Mesothelial cell of epicardium (in vitro differentiated cells): ENCODE data around the gene CALN1. TPM values are rescaled to one million over a fixed set of nuclear protein-coding genes. Genes with fewer than 3 reads are reported as not detected.

ENCODE experiments used
- DNase-seq, 2 experiments: peaks; one replicate each; pipeline ENCODE4 v3.0.0; 2021; ENCODE audit warnings: low spot score in 2 of 2; ENCODE audit not compliant: unreplicated experiment in 2 of 2
- H3K27ac Mint-ChIP-seq: 2 replicates; pipeline ENCODE4 v1.8.0; 2021; ENCODE audit warnings: mixed read lengths
- H3K27me3 Mint-ChIP-seq: 2 replicates; pipeline ENCODE4 v1.8.0; 2021; ENCODE audit warnings: low read depth, mixed read lengths
- H3K36me3 Mint-ChIP-seq: 2 replicates; pipeline ENCODE4 v1.8.0; 2021; ENCODE audit warnings: mixed read lengths
- H3K4me1 Mint-ChIP-seq: 2 replicates; pipeline ENCODE4 v1.8.0; 2021; ENCODE audit warnings: mixed read lengths
- H3K4me3 Mint-ChIP-seq: 2 replicates; pipeline ENCODE4 v1.8.0; 2021; ENCODE audit warnings: mild to moderate bottlenecking, moderate library complexity, mixed read lengths
- H3K9me3 Mint-ChIP-seq: 2 replicates; pipeline ENCODE4 v1.8.0; 2021; ENCODE audit warnings: mixed read lengths
- CTCF ChIP-seq: fragments of 200-600 bp; sonication (generic); IDR thresholded peaks from one replicate; pipeline ENCODE4 v1.5.0; 2021; ENCODE audit warnings: antibody characterized with exemption; ENCODE audit not compliant: unreplicated experiment
- total RNA-seq: library from RNA; stranded (reverse); gene quantifications from 3 replicates; pipeline ENCODE4 v1.2.1, GENCODE V29; 2021

Gene CALN1
- total RNA-seq, 1 donor from 2014 or later: 1.1 TPM

- H3K4me1 Mint-ChIP-seq: no peaks in the 10 kb centered on the region
- H3K9me3 Mint-ChIP-seq: peaks cover 15% of the 10 kb centered on the region
- H3K27ac Mint-ChIP-seq: no peak overlapping the region
- H3K4me3 Mint-ChIP-seq: no peak overlapping the region
- peaks cover 18% of the 10 kb centered on the region for H3K27me3 Mint-ChIP-seq
- no peak for DNase-seq
- H3K36me3 Mint-ChIP-seq: no peaks in the 10 kb centered on the region
- TF ChIP-seq CTCF: no peak
Measured at GRCh38 chr7:72062666-72063065, 349.5 kb downstream of the CALN1 start.

- Mint-ChIP-seq H3K27ac (no peak overlapping the region), H3K4me1 (no peaks in the 10 kb centered on the region), H3K9me3 (peaks cover 15% of the 10 kb centered on the region), H3K36me3 (no peaks in the 10 kb centered on the region), H3K27me3 (peaks cover 17% of the 10 kb centered on the region), H3K4me3 (no peak overlapping the region)
- no peak for TF ChIP-seq CTCF
- DNase-seq: no peak
Measured at GRCh38 chr7:72059925-72060324, 352.2 kb downstream of the CALN1 start.

GRCh38 chr7:72058579-72058978, 353.6 kb downstream of the CALN1 start:
- peaks cover 20% of the 10 kb centered on the region for H3K9me3 Mint-ChIP-seq
- H3K36me3 Mint-ChIP-seq: no peaks in the 10 kb centered on the region
- peaks cover 20% of the 10 kb centered on the region for H3K27me3 Mint-ChIP-seq

GRCh38 chr7:72057796-72058195, 354.3 kb downstream of the CALN1 start:
- Mint-ChIP-seq H3K36me3 (no peaks in the 10 kb centered on the region), H3K27ac (no peak overlapping the region), H3K4me3 (no peak overlapping the region), H3K9me3 (peaks cover 20% of the 10 kb centered on the region), H3K27me3 (peaks cover 20% of the 10 kb centered on the region), H3K4me1 (no peaks in the 10 kb centered on the region)
- DNase-seq: no peak
- TF ChIP-seq CTCF: no peak

More at GRCh38 chr7:72058579-72058978, 353.6 kb downstream of the CALN1 start:
- H3K27ac Mint-ChIP-seq: no peak overlapping the region
- no peak overlapping the region for H3K4me3 Mint-ChIP-seq
- DNase-seq: no peak
- no peak for TF ChIP-seq CTCF
- no peaks in the 10 kb centered on the region for H3K4me1 Mint-ChIP-seq

GRCh38 chr7:72057231-72057630, 354.9 kb downstream of the CALN1 start:
- TF ChIP-seq CTCF: no peak
- no peaks in the 10 kb centered on the region for H3K36me3 Mint-ChIP-seq

GRCh38 chr7:72055426-72055825, 356.7 kb downstream of the CALN1 start:
- H3K4me1 Mint-ChIP-seq: no peaks in the 10 kb centered on the region
- no peak overlapping the region for H3K4me3 Mint-ChIP-seq
- H3K27ac Mint-ChIP-seq: no peak overlapping the region
- peaks cover 5% of the 10 kb centered on the region for H3K9me3 Mint-ChIP-seq
- no peaks in the 10 kb centered on the region for H3K36me3 Mint-ChIP-seq
- no peak for DNase-seq
- H3K27me3 Mint-ChIP-seq: peaks cover 26% of the 10 kb centered on the region
- no peak for TF ChIP-seq CTCF

More at GRCh38 chr7:72057231-72057630, 354.9 kb downstream of the CALN1 start:
- Mint-ChIP-seq H3K27me3 (peaks cover 23% of the 10 kb centered on the region), H3K4me1 (no peaks in the 10 kb centered on the region), H3K9me3 (peaks cover 20% of the 10 kb centered on the region), H3K27ac (no peak overlapping the region), H3K4me3 (no peak overlapping the region)
- DNase-seq: no peak
